IMR-90 (cell line): Measurements from ENCODE around the gene MGAT4A. TPM values are rescaled to one million over a fixed set of nuclear protein-coding genes. Genes with fewer than 3 reads are reported as not detected.

ENCODE experiments used
- ATAC-seq: fragments of 200-7000 bp; cut with Tn5 transposase; 2 replicates; pipeline ENCODE4 v1.9.1; 2020; ENCODE audit warnings: low read depth, mild to moderate bottlenecking, moderate library complexity
- BruUV-seq: library from RNA; stranded (reverse); fragments of 400-500 nt; replicated peaks from 2 replicates; lab custom pipeline; 2021; lab: Mats Ljungman, UMichigan
- CTCF ChIA-PET: fragments of 300-600 bp; formaldehyde crosslinking; extraction: SDS; loops from one replicate; lab custom pipeline; 2021; ENCODE audit warnings: antibody characterized with exemption; lab: Yijun Ruan, JAX
- POLR2A ChIA-PET: fragments of 300-600 bp; sonication (Branson Sonifier 250); formaldehyde crosslinking; loops from one replicate; lab custom pipeline; 2022; ENCODE audit warnings: antibody characterized with exemption; ENCODE audit not compliant: unreplicated experiment; lab: Charles Lee
- DNase-seq: peaks from one replicate; pipeline ENCODE4 v3.0.0; 2013
- H2AFZ ChIP-seq: replicated peaks from 2 replicates; pipeline ENCODE3; 2013; ENCODE audit warnings: low read length, mild to moderate bottlenecking; ENCODE audit not compliant: poor library complexity
- H2AK5ac ChIP-seq: 2 replicates; pipeline ENCODE4 v1.6.1; 2013; ENCODE audit warnings: low read depth, low read length, inconsistent platforms
- H2AK9ac ChIP-seq: replicated peaks from 2 replicates; pipeline ENCODE3; 2013; ENCODE audit warnings: mild to moderate bottlenecking, low read depth, low read length, moderate library complexity; ENCODE audit not compliant: poor library complexity
- H2BK120ac ChIP-seq: 2 replicates; pipeline ENCODE4 v1.6.1; 2013; ENCODE audit warnings: low read depth, low read length, inconsistent platforms
- H2BK15ac ChIP-seq: 3 replicates; pipeline ENCODE4 v1.6.1; 2013; ENCODE audit warnings: low read depth, low read length, inconsistent platforms
- H2BK20ac ChIP-seq: 2 replicates; pipeline ENCODE4 v1.6.1; 2013; ENCODE audit warnings: low read depth, mild to moderate bottlenecking, inconsistent platforms, low read length, moderate library complexity
- H2BK5ac ChIP-seq: 2 replicates; pipeline ENCODE4 v1.6.1; 2013; ENCODE audit warnings: mild to moderate bottlenecking, low read depth, low read length, inconsistent platforms; ENCODE audit not compliant: poor library complexity, severe bottlenecking
- H3K14ac ChIP-seq: replicated peaks from 2 replicates; pipeline ENCODE4 v1.6.1; 2013; ENCODE audit warnings: low read depth, low read length, inconsistent platforms
- H3K18ac ChIP-seq: 2 replicates; pipeline ENCODE4 v1.6.1; 2013; ENCODE audit warnings: low read depth, low read length, control low read depth
- H3K23ac ChIP-seq: 2 replicates; pipeline ENCODE4 v1.6.1; 2013; ENCODE audit warnings: low read depth, low read length, inconsistent platforms
- H3K27ac ChIP-seq: 2 replicates; pipeline ENCODE4 v1.5.1; 2013; ENCODE audit warnings: mild to moderate bottlenecking, control low read depth, low read length; ENCODE audit not compliant: insufficient read depth
- H3K27me3 ChIP-seq: 2 replicates; pipeline ENCODE4 v1.6.1; 2013; ENCODE audit warnings: low read length; ENCODE audit not compliant: control insufficient read depth, insufficient read depth
- H3K36me3 ChIP-seq: 2 replicates; pipeline ENCODE4 v1.6.1; 2013; ENCODE audit warnings: low read length, mixed read lengths; ENCODE audit not compliant: control insufficient read depth, insufficient read depth
- H3K4ac ChIP-seq: 2 replicates; pipeline ENCODE4 v1.6.1; 2013; ENCODE audit warnings: low read depth, low read length, inconsistent platforms
- H3K4me1 ChIP-seq: 2 replicates; pipeline ENCODE4 v1.6.1; 2013; ENCODE audit warnings: low read length, mixed read lengths; ENCODE audit not compliant: control insufficient read depth, insufficient read depth
- H3K4me2 ChIP-seq: 2 replicates; pipeline ENCODE4 v1.6.1; 2013; ENCODE audit warnings: low read depth, mild to moderate bottlenecking, control low read depth, low read length, moderate library complexity
- H3K4me3 ChIP-seq: 2 replicates; pipeline ENCODE4 v1.5.1; 2013; ENCODE audit warnings: low read depth, mild to moderate bottlenecking, control low read depth, low read length, moderate library complexity; ENCODE audit not compliant: insufficient read depth
- H3K56ac ChIP-seq: 2 replicates; pipeline ENCODE4 v1.6.1; 2013; ENCODE audit warnings: low read length, inconsistent platforms; ENCODE audit not compliant: insufficient read depth; ENCODE audit errors: extremely low read depth
- H3K79me1 ChIP-seq, 2 experiments: 2 replicates each; pipeline ENCODE4 v1.6.1; 2013; ENCODE audit warnings: low read length in 2 of 2, inconsistent platforms in 1 of 2, low read depth in 1 of 2
- H3K9ac ChIP-seq: 2 replicates; pipeline ENCODE4 v1.6.1; 2013; ENCODE audit warnings: low read depth, low read length, control low read depth
- H3K9me1 ChIP-seq: 2 replicates; pipeline ENCODE4 v1.6.1; 2013; ENCODE audit warnings: low read length, inconsistent platforms; ENCODE audit not compliant: insufficient read depth
- H3K9me3 ChIP-seq: 2 replicates; pipeline ENCODE4 v1.6.1; 2013; ENCODE audit warnings: low read length; ENCODE audit not compliant: control insufficient read depth, insufficient read depth
- H4K20me1 ChIP-seq: 2 replicates; pipeline ENCODE4 v1.6.1; 2013; ENCODE audit warnings: low read length, inconsistent platforms; ENCODE audit not compliant: insufficient read depth
- H4K5ac ChIP-seq: 2 replicates; pipeline ENCODE4 v1.6.1; 2013; ENCODE audit warnings: mild to moderate bottlenecking, low read depth, low read length, control low read depth
- H4K8ac ChIP-seq, 2 experiments: 2 replicates each; pipeline ENCODE4 v1.6.1; 2013; ENCODE audit warnings: low read depth in 2 of 2, low read length in 2 of 2, control low read depth in 1 of 2, inconsistent platforms in 1 of 2
- H4K91ac ChIP-seq: 2 replicates; pipeline ENCODE4 v1.6.1; 2013; ENCODE audit warnings: low read depth, low read length, inconsistent platforms; ENCODE audit not compliant: insufficient read depth
- RFX5 ChIP-seq: IDR thresholded peaks from 2 replicates; pipeline ENCODE4 v1.8.0; 2012; ENCODE audit warnings: low read depth, mild to moderate bottlenecking, low read length, moderate library complexity
- WGBS, 2 experiments: methylation state at CpG; one replicate each; pipeline versions ENCODE4 v1.1.5 to v1.1.7; 2013; ENCODE audit warnings: missing lambda C conversion rate in 2 of 2; ENCODE audit not compliant: insufficient read length in 1 of 2; ENCODE audit errors: extremely low coverage in 2 of 2; 5-methylcytosine and 5-hydroxymethylcytosine counted together
- dilution Hi-C: fragments of 300-500 bp; cut with HindIII; formaldehyde crosslinking; loops from one replicate; pipeline ENCODE4 v1.14.3; 2018; ENCODE audit warnings: low sequenced_read_pairs; ENCODE audit not compliant: unreplicated experiment
- in situ Hi-C: fragments of 300-500 bp; cut with MboI; formaldehyde crosslinking; loops from 3 replicates; pipeline ENCODE4 v1.14.3; 2019; ENCODE audit warnings: low sequenced_read_pairs, inconsistent platforms, mixed read lengths
- intact Hi-C: fragments of 100-400 bp; cut with micrococcal nuclease; formaldehyde crosslinking; loops from 2 replicates; pipeline ENCODE4 v1.10.0; 2022
- polyA plus RNA-seq, 3 experiments: library from polyadenylated mRNA; depleted of rRNA; stranded (reverse); fragments of >200 nt; gene quantifications; 2 replicates each; pipeline ENCODE4 v1.2.3, GENCODE V29; 2012; ENCODE audit warnings: low replicate concordance in 1 of 3
- total RNA-seq: library from RNA; depleted of rRNA; stranded (reverse); fragments of >200 nt; gene quantifications from 2 replicates; pipeline ENCODE4 v1.2.3, GENCODE V29; 2012

Gene MGAT4A
- total and polyA plus RNA-seq, 2 of the 4 experiments (the other 2 are of a cell fraction) = under 0.01 TPM; not detected in 1

DNA sequence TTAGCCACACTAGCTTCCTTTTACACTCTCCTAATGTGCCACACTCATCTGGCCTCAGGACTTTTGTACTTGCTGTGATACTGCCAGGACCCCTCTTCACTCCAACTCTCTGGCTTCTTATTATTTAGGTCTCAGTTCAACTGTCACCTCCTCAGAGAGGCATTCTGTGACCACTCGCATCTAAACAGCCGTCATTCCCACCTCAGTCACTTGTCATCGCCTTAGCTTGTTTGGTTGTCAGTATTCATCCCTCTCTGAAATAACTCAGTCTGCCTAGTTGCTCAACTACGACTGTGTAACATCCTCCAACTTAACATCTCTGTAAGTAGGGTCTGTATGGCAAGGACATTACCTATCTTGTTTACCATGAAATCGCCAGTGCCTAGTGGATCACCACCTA lies 27.2 kb downstream of the MGAT4A start:
- no peak overlapping the region for H3K4me3 ChIP-seq
- H3K9me1 ChIP-seq = no peaks in the 10 kb centered on the region
- ChIA-PET POLR2A (no interaction called here), CTCF (no interaction called here)
- intact Hi-C loops = no loop called here
- no peak overlapping the region for H3K27ac ChIP-seq
- no peak overlapping the region for H3K18ac ChIP-seq
- no peak overlapping the region for H3K9ac ChIP-seq
- no TSS peak for BruUV-seq
- no peak overlapping the region for H2AK5ac ChIP-seq
- no peaks in the 10 kb centered on the region for H3K36me3 ChIP-seq
- no peak overlapping the region for H2BK20ac ChIP-seq
- no peak overlapping the region for H3K14ac ChIP-seq
- no peak overlapping the region for H4K91ac ChIP-seq
- H3K23ac ChIP-seq = no peak overlapping the region
- no CpG with 5 or more reads among the region's 5 CpGs for WGBS, 2 experiments
- no peak overlapping the region for H4K8ac ChIP-seq
- H3K79me1 ChIP-seq = no peaks in the 10 kb centered on the region
- in situ Hi-C loops = no loop called here
- DNase-seq (no peak), ATAC-seq (no peak)
- no peak overlapping the region for H2BK15ac ChIP-seq
- no peak overlapping the region for H4K5ac ChIP-seq
- H3K9me3 ChIP-seq = no peaks in the 10 kb centered on the region
- H2BK5ac ChIP-seq = no peak overlapping the region
- H4K20me1 ChIP-seq = no peaks in the 10 kb centered on the region
- H2AK9ac ChIP-seq = no peak overlapping the region
- no peak for TF ChIP-seq RFX5
- no peak overlapping the region for H2AFZ ChIP-seq
- dilution Hi-C loops = no loop called here
- no peak overlapping the region for H3K4me2 ChIP-seq
- no peaks in the 10 kb centered on the region for H3K4me1 ChIP-seq
- H3K27me3 ChIP-seq = peaks cover 5% of the 10 kb centered on the region
- no peak overlapping the region for H3K4ac ChIP-seq
- no peak overlapping the region for H2BK120ac ChIP-seq
- H3K56ac ChIP-seq = no peak overlapping the region
